GM19397 (cell line): ENCODE data around the gene GAMT.

Experiments
- ATAC-seq: cut with Tn5 transposase; IDR thresholded peaks from one replicate; pipeline ENCODE4 v1.9.1; 2021; ENCODE audit warnings: mild to moderate bottlenecking, moderate library complexity; ENCODE audit not compliant: unreplicated experiment

Gene GAMT

GRCh38 chr19:1387684-1388636 lies 13.4 kb downstream of the GAMT start:
- ATAC-seq, result no peak

GRCh38 chr19:1386945-1387683 lies 14.2 kb downstream of the GAMT start:
- ATAC-seq, result no peak

GRCh38 chr19:1385816-1386215 lies 15.5 kb downstream of the GAMT start:
- ATAC-seq, result no peak

- ATAC-seq, result no peak
These were observed 16.7 kb downstream of the GAMT start for GRCh38 chr19:1384478-1385110.

GRCh38 chr19:1384085-1384462 lies 17.3 kb downstream of the GAMT start:
- ATAC-seq, result peak; percentile 13

GRCh38 chr19:1383312-1384084 lies 17.8 kb downstream of the GAMT start, which contains the start of gene NDUFS7:
Gene NDUFS7, plus strand, starts transcription at chr19:1383907. Its CDS starts 20 bp downstream, at chr19:1383927.
- peak; percentile 72 for ATAC-seq

- ATAC-seq, result no peak
These were observed 18.4 kb downstream of the GAMT start for GRCh38 chr19:1383017-1383311.

- no peak for ATAC-seq
These were observed 19.1 kb downstream of the GAMT start for GRCh38 chr19:1382250-1382649.

- ATAC-seq, result no peak
These were observed 21.3 kb downstream of the GAMT start for GRCh38 chr19:1379961-1380489.

- ATAC-seq, result no peak
These were observed 22.0 kb downstream of the GAMT start for GRCh38 chr19:1379126-1379905.

GRCh38 chr19:1377965-1378785 lies 23.2 kb downstream of the GAMT start:
- ATAC-seq, result no peak

GRCh38 chr19:1377176-1377964 lies 24.0 kb downstream of the GAMT start:
- no peak for ATAC-seq

GRCh38 chr19:1376415-1376805 lies 24.9 kb downstream of the GAMT start:
- no peak for ATAC-seq

GRCh38 chr19:1374250-1374577 lies 27.1 kb downstream of the GAMT start:
- ATAC-seq, result no peak

- no peak for ATAC-seq
These were observed 27.6 kb downstream of the GAMT start for GRCh38 chr19:1373534-1374249.

- ATAC-seq, result no peak
These were observed 28.3 kb downstream of the GAMT start for GRCh38 chr19:1373042-1373533.

- no peak for ATAC-seq
These were observed 30.6 kb downstream of the GAMT start for GRCh38 chr19:1370579-1371361.
